Medulla oblongata (tissue), 1 donor: Measurements from ENCODE around the gene PRDX3.

Experiments used
- DNase-seq: peaks from one replicate; pipeline ENCODE4 v3.0.0-alpha.2; 2015; ENCODE audit errors: extremely low spot score

The PRDX3 gene

DNA sequence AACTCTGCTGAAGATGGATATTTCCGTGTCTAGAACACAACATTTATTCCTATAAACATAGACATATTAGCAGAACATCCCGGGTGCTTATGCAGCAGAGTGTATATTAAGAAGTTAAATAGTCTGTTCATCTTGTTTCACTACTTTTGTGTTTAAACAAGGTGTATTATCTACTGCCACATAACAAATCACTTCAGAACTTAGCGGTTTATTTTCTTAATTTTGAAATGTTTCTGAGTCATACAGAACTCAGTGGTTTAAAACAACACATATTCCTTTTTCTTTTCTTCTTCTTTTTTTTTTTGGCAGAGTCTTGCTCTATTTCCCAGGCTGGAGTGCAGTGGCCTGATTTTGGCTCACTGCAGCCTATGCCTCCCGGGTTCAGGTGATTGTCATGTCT lies 48.9 kb downstream of the PRDX3 start:
- no peak for DNase-seq

DNA sequence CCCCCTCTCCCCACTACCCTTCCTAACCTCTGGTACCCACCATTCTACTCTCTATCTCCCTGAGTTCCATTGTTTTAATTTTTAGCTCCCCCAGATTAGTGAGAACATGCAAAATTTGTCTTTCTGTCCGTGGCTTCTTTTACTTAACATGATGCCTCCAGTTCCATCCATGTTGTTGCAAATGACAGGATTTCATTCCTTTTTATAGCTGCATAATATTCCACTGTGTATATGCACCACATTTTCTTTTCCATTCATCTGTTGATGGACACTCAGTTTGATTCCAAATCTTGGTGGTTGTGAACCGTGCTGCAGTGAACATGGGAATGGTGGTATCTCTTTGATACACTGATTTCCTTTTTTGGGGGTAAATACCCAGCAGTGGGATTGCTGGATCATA lies 52.7 kb downstream of the PRDX3 start:
- DNase-seq: no peak

DNA sequence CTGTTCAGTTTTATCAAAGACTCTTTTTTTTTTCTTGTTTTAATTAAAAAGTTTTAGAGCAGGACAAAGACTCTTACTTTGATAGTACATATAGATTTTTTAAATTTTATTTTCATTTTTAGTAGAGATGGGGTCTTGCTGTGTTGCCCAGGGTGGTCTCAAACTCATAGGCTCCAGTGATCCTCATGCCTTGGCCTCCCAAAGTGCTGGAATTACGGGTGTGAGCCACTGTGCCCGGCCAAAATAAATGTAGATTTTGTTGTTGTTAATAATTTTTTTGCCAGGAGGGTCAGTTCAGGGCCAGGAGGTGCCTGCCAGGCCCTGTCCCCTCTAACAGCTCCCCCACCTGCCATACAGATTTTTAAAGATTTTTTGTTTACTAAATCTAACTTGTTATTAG lies 57.7 kb downstream of the PRDX3 start:
- DNase-seq: no peak

DNA sequence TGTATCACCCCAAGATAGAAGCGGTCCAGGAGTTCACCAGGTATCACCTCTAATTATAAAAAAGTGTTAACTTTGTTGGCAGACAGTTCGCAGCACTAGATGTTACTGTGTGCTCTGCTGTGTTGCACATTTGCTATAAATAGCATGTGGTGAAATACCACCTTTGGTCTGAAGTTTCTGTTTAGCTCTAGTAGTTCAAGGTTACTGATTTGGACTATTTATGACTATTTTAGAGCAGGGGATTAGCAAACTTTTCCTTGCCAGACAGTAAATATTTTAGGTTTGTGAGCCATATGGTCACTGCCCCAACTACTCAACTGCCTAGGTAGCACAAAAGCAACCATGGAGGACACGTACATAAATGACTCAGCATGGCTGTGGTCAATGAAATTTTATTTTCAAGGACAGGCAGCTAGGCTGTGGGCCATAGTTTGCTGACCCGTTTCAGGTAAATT lies 58.2 kb downstream of the PRDX3 start:
- DNase-seq: no peak

DNA sequence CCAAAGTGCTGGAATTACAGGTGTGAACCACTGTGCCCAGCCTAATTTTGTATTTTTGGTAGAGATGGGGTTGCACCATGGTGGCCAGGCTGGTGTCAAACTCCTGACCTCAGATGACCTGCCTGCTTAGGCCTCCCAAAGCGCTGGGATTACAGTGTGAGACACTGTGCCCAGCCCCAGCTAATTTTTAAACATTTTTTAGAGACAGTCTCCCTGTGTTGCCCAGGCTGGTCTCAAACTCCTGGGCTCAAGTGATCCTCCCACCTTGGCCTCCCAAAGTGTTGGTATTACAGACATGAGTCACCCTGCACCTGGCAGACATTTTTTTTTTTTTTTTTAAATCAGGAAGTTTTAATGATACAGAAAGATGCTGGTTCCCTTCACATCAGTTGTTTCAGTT lies 59.2 kb downstream of the PRDX3 start:
- DNase-seq: no peak

DNA sequence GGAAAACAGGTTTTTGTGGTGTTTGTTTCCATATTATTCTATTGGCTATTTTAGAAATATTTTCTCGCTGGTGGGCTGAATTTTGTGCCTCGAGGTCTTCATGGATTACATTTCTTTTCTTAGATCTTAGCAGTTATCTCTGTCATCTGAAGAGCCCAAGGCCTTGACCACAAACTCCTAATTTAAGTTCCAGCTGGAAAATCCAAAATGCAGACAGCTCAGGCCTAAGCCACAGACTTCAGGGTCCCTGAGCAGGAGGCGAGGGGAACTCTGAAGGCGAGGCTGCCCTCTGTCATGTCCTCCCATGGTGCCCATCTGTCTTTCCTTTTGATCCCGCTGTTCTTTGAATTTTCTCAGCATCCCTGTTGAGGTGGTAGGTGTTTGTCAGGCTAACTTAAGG lies 60.4 kb downstream of the PRDX3 start:
- DNase-seq: no peak
